Psoas muscle (tissue), 8 donors: ENCODE results near the gene PDCD2. TPM values are rescaled to one million over a fixed set of nuclear protein-coding genes. Genes with fewer than 3 reads are reported as not detected.

Experiments
- ATAC-seq, 4 donors: fragments of 200-7000 bp; cut with Tn5 transposase; one replicate each; pipeline ENCODE4 v1.9.1; 2020; ENCODE audit warnings: moderate library complexity in 3 of 4, mild to moderate bottlenecking in 2 of 4
- DNase-seq, 2 donors: peaks; one replicate each; pipeline ENCODE4 v3.0.0-alpha.2; 2020
- H3K27ac ChIP-seq: fragments of 200-600 bp; one replicate; pipeline ENCODE4 v1.8.0; 2022
- H3K27me3 ChIP-seq, 3 donors: fragments of 200-600 bp in 1 of 3; one replicate each; pipeline versions ENCODE4 v1.6.1 to v1.8.0; 2013 to 2022; ENCODE audit warnings: low read length in 2 of 3, mild to moderate bottlenecking in 2 of 3, moderate library complexity in 1 of 3; ENCODE audit not compliant: insufficient read depth in 3 of 3
- H3K36me3 ChIP-seq, 2 donors: fragments of 200-600 bp in 1 of 2; one replicate each; pipeline versions ENCODE4 v1.6.1 to v1.8.0; 2013 to 2022; ENCODE audit warnings: low read depth in 1 of 2, mild to moderate bottlenecking in 1 of 2, moderate library complexity in 1 of 2; ENCODE audit not compliant: insufficient read depth in 1 of 2
- H3K4me1 ChIP-seq: fragments of 200-600 bp; one replicate; pipeline ENCODE4 v1.8.0; 2022
- H3K4me3 ChIP-seq: fragments of 200-600 bp; one replicate; pipeline ENCODE4 v1.8.0; 2022; ENCODE audit warnings: mild to moderate bottlenecking
- H3K9me3 ChIP-seq: fragments of 200-600 bp; one replicate; pipeline ENCODE4 v1.8.0; 2022
- CTCF ChIP-seq: fragments of 200-600 bp; IDR thresholded peaks from one replicate; pipeline ENCODE4 v1.8.0; 2022; ENCODE audit warnings: antibody characterized with exemption
- WGBS, 3 donors: extraction: QIAGEN DNeasy Blood & Tissue Kit; methylation state at CpG; one replicate each; pipeline versions ENCODE4 v1.1.6 to v1.1.7; 2013; 5-methylcytosine and 5-hydroxymethylcytosine counted together
- intact Hi-C, 2 donors: fragments of 100-400 bp; cut with DNase I; formaldehyde crosslinking; loops; one replicate each; pipeline versions ENCODE4 v1.11.0 to v1.14.2; 2022
- polyA plus RNA-seq, 3 donors: library from polyadenylated mRNA; stranded (reverse); fragments of 200-250 nt; gene quantifications; one replicate each; pipeline ENCODE4 v1.2.3, GENCODE V29; 2013
- total RNA-seq, 4 donors: library from RNA; stranded (reverse); fragmentation: NEBNext Ultra II Directional in 2 of 4; extraction: Animal tissue kit (Norgen Biotek cat#: 25700) in 2 of 4; gene quantifications; one replicate each; pipeline versions ENCODE4 v1.2.1 to v1.2.4, GENCODE V29; 2021 to 2023
- donor health status: healthy with polysubstance abuse.
- donor health status: DM: no; HTN: no; CAD: no; lungs with moderate emphysema.
- donor health status: Bipolar disorder and iron deficiency.
- donor health status: healthy.
- donor health status: DM: yes; HTN: yes; CAD: no.
- donor health status: DM: no; HTN: no; CAD: no.
- donor health status: DM: no; HTN: no; CAD: no.
- donor health status: DM: yes; HTN: yes; CAD: no.

PDCD2 gene
- total and polyA plus RNA-seq, 7 donors = 36.5 to 112 (median 51.6) TPM

- peak overlapping the region; percentile 74 for H3K4me3 ChIP-seq
- 0 to 1% (median 0%) methylated on average over 13 of the region's 13 CpGs for WGBS, 3 donors
- no peaks in the 10 kb centered on the region for H3K9me3 ChIP-seq
- DNase-seq (no peak), ATAC-seq (peak; percentile 53 to 64 (median 58))
- intact Hi-C loops = loop anchor here (5.0 to 10.0 kb wide), 2 partner anchors 801 to 829 kb away; partner anchors contain the start of genes DYNLT2 (in 1 of the 2), ERMARD (in 1 of the 2) and PHF10 (in 1 of the 2)
- no peaks in the 10 kb centered on the region for H3K27me3 ChIP-seq
- peaks cover 2 to 29% of the 10 kb centered on the region in 2 donors for H3K36me3 ChIP-seq
- peak overlapping the region; percentile 98 for H3K27ac ChIP-seq
- H3K4me1 ChIP-seq = peaks cover 49% of the 10 kb centered on the region
- TF ChIP-seq CTCF = no peak
These were observed 30.9 kb downstream of the PDCD2 start for GRCh38 chr6:170553534-170554012.

GRCh38 chr6:170552765-170553533 is 31.5 kb downstream of the PDCD2 start, which contains the start of gene PSMB1:
TSS of gene PSMB1 (minus strand) at chr6:170553307. CDS start at chr6:170553242, 65 bp downstream.
- 0% methylated on average over 41 of the region's 41 CpGs for WGBS, 3 donors
- H3K27ac ChIP-seq = peak within 1 kb of the TSS; percentile 98
- H3K9me3 ChIP-seq = no peaks in the 10 kb centered on the region
- no peaks in the 10 kb centered on the region for H3K27me3 ChIP-seq
- H3K4me3 ChIP-seq = peak within 1 kb of the TSS; percentile 74
- DNase-seq (peak; percentile 95 to 97), ATAC-seq (peak; percentile 86 to 90 (median 87))
- TF ChIP-seq CTCF = no peak
- intact Hi-C loops = loop anchor here (5.0 to 10.0 kb wide), 2 partner anchors 801 to 828 kb away; partner anchors contain the start of genes DYNLT2 (in 1 of the 2), ERMARD (in 1 of the 2) and PHF10 (in 1 of the 2)
- H3K4me1 ChIP-seq = peaks cover 55% of the 10 kb centered on the region
- H3K36me3 ChIP-seq = peaks cover 2 to 29% of the 10 kb centered on the region in 2 donors

- DNase-seq = no peak
- ATAC-seq = peak; percentile 55 to 89 (median 67)
- intact Hi-C loops = loop anchor here in 1 of 2 donors (5.0 kb wide), 1 partner anchor 37 kb away; the partner anchor contains the start of gene PDCD2
- 5 to 19% (median 13%) methylated on average over 2 of the region's 2 CpGs for WGBS, 3 donors
- Histone ChIP-seq H3K27me3 (no peaks in the 10 kb centered on the region), H3K4me1 (peaks cover 46% of the 10 kb centered on the region), H3K9me3 (no peaks in the 10 kb centered on the region), H3K27ac (peak overlapping the region; percentile 34), H3K4me3 (no peak overlapping the region), H3K36me3 (peaks cover 22 to 93% of the 10 kb centered on the region in 2 donors)
- TF ChIP-seq CTCF = no peak
These were observed 39.0 kb downstream of the PDCD2 start for GRCh38 chr6:170545405-170545804.

GRCh38 chr6:170542031-170542719 is 42.3 kb downstream of the PDCD2 start:
- intact Hi-C loops = no loop called here
- Histone ChIP-seq H3K36me3 (peaks cover 20 to 100% of the 10 kb centered on the region in 2 donors), H3K9me3 (no peaks in the 10 kb centered on the region), H3K4me3 (no peak overlapping the region), H3K27ac (no peak overlapping the region), H3K4me1 (peaks cover 24% of the 10 kb centered on the region), H3K27me3 (no peaks in the 10 kb centered on the region)
- DNase-seq (no peak), ATAC-seq (no peak)
- no peak for TF ChIP-seq CTCF
- 89 to 92% (median 90%) methylated on average over 10 of the region's 10 CpGs for WGBS, 3 donors
